Bronchial epithelial cell (primary cell): Measurements from ENCODE around the gene TECPR2. TPM values are rescaled to one million over a fixed set of nuclear protein-coding genes. Genes with fewer than 3 reads are reported as not detected.

Experiments used
- DNase-seq: peaks from one replicate; pipeline ENCODE4 v3.0.0-alpha.2; 2010; ENCODE audit warnings: low read depth
- FAIRE-seq: peaks from 2 replicates; lab custom pipeline; 2011; peaks lifted over from hg19 to GRCh38; lab: Jason Lieb, UNC
- H3K27me3 ChIP-seq: 2 replicates; pipeline ENCODE4 v1.5.1; 2011; ENCODE audit warnings: low read length; ENCODE audit not compliant: control insufficient read depth, insufficient read depth
- H3K36me3 ChIP-seq: 2 replicates; pipeline ENCODE4 v1.5.1; 2011; ENCODE audit warnings: low read length; ENCODE audit not compliant: control insufficient read depth, insufficient read depth
- H3K4me3 ChIP-seq: 2 replicates; pipeline ENCODE4 v1.5.1; 2011; ENCODE audit warnings: mild to moderate bottlenecking, low read depth, low read length, control low read depth
- CTCF ChIP-seq: IDR thresholded peaks from 2 replicates; pipeline ENCODE4 v1.5.1; 2011; ENCODE audit warnings: mild to moderate bottlenecking, moderate library complexity, low read length, control low read depth, inconsistent platforms; ENCODE audit not compliant: insufficient read depth, severe bottlenecking
- total RNA-seq: library from RNA; depleted of rRNA; stranded (reverse); fragments of >200 nt; gene quantifications from 2 replicates; pipeline ENCODE4 v1.2.1, GENCODE V29; 2014

The TECPR2 gene
- total RNA-seq, 1 donor from 2014 or later: 4.7 TPM

- Histone ChIP-seq H3K36me3 (peaks cover 2% of the 10 kb centered on the region), H3K27me3 (no peaks in the 10 kb centered on the region), H3K4me3 (no peak overlapping the region)
- DNase-seq (no peak), FAIRE-seq (no peak)
- TF ChIP-seq CTCF: no peak
Observed at GRCh38 chr14:102479107-102479506, 116.4 kb downstream of the TECPR2 start.

GRCh38 chr14:102479777-102480176 is 117.0 kb downstream of the TECPR2 start:
- DNase-seq (no peak), FAIRE-seq (no peak)
- TF ChIP-seq CTCF: no peak
- peaks cover 2% of the 10 kb centered on the region for H3K36me3 ChIP-seq
- no peaks in the 10 kb centered on the region for H3K27me3 ChIP-seq
- H3K4me3 ChIP-seq: no peak overlapping the region

- FAIRE-seq (no peak), DNase-seq (no peak)
- Histone ChIP-seq H3K27me3 (no peaks in the 10 kb centered on the region), H3K4me3 (no peak overlapping the region), H3K36me3 (no peaks in the 10 kb centered on the region)
- no peak for TF ChIP-seq CTCF
Observed at GRCh38 chr14:102481371-102481770, 118.6 kb downstream of the TECPR2 start.

GRCh38 chr14:102481791-102482238 is 119.1 kb downstream of the TECPR2 start:
- no peak for TF ChIP-seq CTCF
- FAIRE-seq: no peak
- Histone ChIP-seq H3K27me3 (no peaks in the 10 kb centered on the region), H3K4me3 (no peak overlapping the region), H3K36me3 (no peaks in the 10 kb centered on the region)
- DNase-seq: peak; percentile 81

- no peaks in the 10 kb centered on the region for H3K27me3 ChIP-seq
- FAIRE-seq (no peak), DNase-seq (no peak)
- no peaks in the 10 kb centered on the region for H3K36me3 ChIP-seq
- no peak for TF ChIP-seq CTCF
- no peak overlapping the region for H3K4me3 ChIP-seq
Observed at GRCh38 chr14:102484316-102484715, 121.6 kb downstream of the TECPR2 start.
